Loucy (cell line): Measurements from ENCODE around the gene NDUFB5.

Source experiments
- H2AFZ ChIP-seq: fragments of 200-600 bp; sonication (generic); 2 replicates; pipeline ENCODE4 v1.6.0; 2016; ENCODE audit warnings: antibody characterized with exemption, mild to moderate bottlenecking, low read length, moderate library complexity
- H3F3A ChIP-seq: fragments of 200-600 bp; 2 replicates; pipeline ENCODE4 v1.6.0; 2016; ENCODE audit warnings: antibody characterized with exemption, low read depth, mild to moderate bottlenecking
- H3K27me3 ChIP-seq: fragments of 200-600 bp; sonication (generic); 2 replicates; pipeline ENCODE4 v1.6.1; 2014; ENCODE audit warnings: low read length, mild to moderate bottlenecking; ENCODE audit not compliant: insufficient read depth, poor library complexity, severe bottlenecking
- H3K36me3 ChIP-seq: fragments of 200-600 bp; sonication (generic); 2 replicates; pipeline ENCODE4 v1.6.1; 2016; ENCODE audit warnings: low read length; ENCODE audit not compliant: insufficient read depth
- H3K4me1 ChIP-seq: fragments of 200-600 bp; sonication (generic); 2 replicates; pipeline ENCODE4 v1.5.1; 2014; ENCODE audit warnings: low read length, mild to moderate bottlenecking; ENCODE audit not compliant: insufficient read depth, poor library complexity, severe bottlenecking
- H3K4me2 ChIP-seq: fragments of 200-600 bp; sonication (generic); 2 replicates; pipeline ENCODE4 v1.6.0; 2014; ENCODE audit warnings: antibody characterized with exemption, low read length, low read depth, mild to moderate bottlenecking; ENCODE audit not compliant: poor library complexity, severe bottlenecking
- H3K4me3 ChIP-seq: fragments of 200-600 bp; sonication (generic); 2 replicates; pipeline ENCODE4 v1.5.1; 2014; ENCODE audit warnings: low read length, mild to moderate bottlenecking, mixed read lengths; ENCODE audit not compliant: poor library complexity, severe bottlenecking
- H3K79me2 ChIP-seq: fragments of 200-600 bp; sonication (generic); 2 replicates; pipeline ENCODE4 v1.6.1; 2014; ENCODE audit warnings: low read length; ENCODE audit not compliant: insufficient read depth
- H3K9ac ChIP-seq: fragments of 200-600 bp; sonication (generic); 2 replicates; pipeline ENCODE4 v1.6.0; 2014; ENCODE audit warnings: mild to moderate bottlenecking, low read depth, low read length, moderate library complexity; ENCODE audit not compliant: poor library complexity, severe bottlenecking
- H3K9me2 ChIP-seq: fragments of 200-600 bp; sonication (generic); replicated peaks from 2 replicates; pipeline ENCODE4 v1.6.1; 2016; ENCODE audit warnings: low read depth, low read length, mixed read lengths
- H3K9me3 ChIP-seq: fragments of 200-600 bp; sonication (generic); 2 replicates; pipeline ENCODE4 v1.6.1; 2014; ENCODE audit warnings: mild to moderate bottlenecking, antibody characterized with exemption, low read length, low read depth; ENCODE audit not compliant: insufficient read depth
- H4K20me1 ChIP-seq: fragments of 200-600 bp; sonication (generic); 2 replicates; pipeline ENCODE4 v1.6.0; 2014; ENCODE audit warnings: antibody characterized with exemption, low read length, mild to moderate bottlenecking; ENCODE audit not compliant: insufficient read depth, poor library complexity, severe bottlenecking
- EZH2phosphoT487 ChIP-seq: fragments of 200-600 bp; IDR thresholded peaks from 2 replicates; pipeline ENCODE4 v1.6.1; 2018; ENCODE audit warnings: antibody characterized with exemption, mild to moderate bottlenecking, moderate library complexity, borderline replicate concordance
- TF ChIP-seq, protein P1 (sequence below): fragments of 200-600 bp; sonication (generic); conservative IDR thresholded peaks from 2 replicates; pipeline ENCODE4 v1.5.1; 2014; ENCODE audit warnings: mild to moderate bottlenecking, antibody characterized with exemption, low read length

Gene NDUFB5

DNA sequence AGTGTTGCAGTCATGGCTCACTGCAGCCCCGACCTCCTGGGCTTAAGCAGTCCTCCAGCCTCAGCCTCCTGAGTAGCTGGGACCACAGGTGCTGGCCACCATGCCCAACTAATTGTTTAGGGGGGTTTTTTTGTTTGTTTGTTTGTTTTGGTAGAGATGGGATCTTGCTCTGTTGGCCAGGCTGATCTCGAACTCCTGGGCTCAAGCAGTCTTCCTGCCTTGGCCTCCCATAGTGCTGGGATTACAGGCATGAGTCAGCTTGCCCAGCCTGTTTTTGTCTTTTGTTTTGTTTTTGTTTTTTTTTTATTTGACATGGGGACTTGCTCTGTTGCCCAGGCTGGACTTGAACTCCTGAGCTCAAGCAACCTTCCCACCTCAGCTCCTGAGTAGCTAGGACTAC is 17.4 kb downstream of the NDUFB5 start:
- Histone ChIP-seq H3K4me3 (no peak overlapping the region), H4K20me1 (no peaks in the 10 kb centered on the region), H3K36me3 (peaks cover 28% of the 10 kb centered on the region; the same call in 1 of the 2 replicates), H2AFZ (no peak overlapping the region), H3K79me2 (no peaks in the 10 kb centered on the region), H3K9me2 (no peaks in the 10 kb centered on the region), H3F3A (no peaks in the 10 kb centered on the region), H3K4me1 (no peaks in the 10 kb centered on the region), H3K27me3 (no peaks in the 10 kb centered on the region), H3K9me3 (no peaks in the 10 kb centered on the region), H3K9ac (no peak overlapping the region), H3K4me2 (no peak overlapping the region)
- TF ChIP-seq, protein P1, sequence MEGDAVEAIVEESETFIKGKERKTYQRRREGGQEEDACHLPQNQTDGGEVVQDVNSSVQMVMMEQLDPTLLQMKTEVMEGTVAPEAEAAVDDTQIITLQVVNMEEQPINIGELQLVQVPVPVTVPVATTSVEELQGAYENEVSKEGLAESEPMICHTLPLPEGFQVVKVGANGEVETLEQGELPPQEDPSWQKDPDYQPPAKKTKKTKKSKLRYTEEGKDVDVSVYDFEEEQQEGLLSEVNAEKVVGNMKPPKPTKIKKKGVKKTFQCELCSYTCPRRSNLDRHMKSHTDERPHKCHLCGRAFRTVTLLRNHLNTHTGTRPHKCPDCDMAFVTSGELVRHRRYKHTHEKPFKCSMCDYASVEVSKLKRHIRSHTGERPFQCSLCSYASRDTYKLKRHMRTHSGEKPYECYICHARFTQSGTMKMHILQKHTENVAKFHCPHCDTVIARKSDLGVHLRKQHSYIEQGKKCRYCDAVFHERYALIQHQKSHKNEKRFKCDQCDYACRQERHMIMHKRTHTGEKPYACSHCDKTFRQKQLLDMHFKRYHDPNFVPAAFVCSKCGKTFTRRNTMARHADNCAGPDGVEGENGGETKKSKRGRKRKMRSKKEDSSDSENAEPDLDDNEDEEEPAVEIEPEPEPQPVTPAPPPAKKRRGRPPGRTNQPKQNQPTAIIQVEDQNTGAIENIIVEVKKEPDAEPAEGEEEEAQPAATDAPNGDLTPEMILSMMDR, result no peak
- TF ChIP-seq EZH2phosphoT487, result no peak

DNA sequence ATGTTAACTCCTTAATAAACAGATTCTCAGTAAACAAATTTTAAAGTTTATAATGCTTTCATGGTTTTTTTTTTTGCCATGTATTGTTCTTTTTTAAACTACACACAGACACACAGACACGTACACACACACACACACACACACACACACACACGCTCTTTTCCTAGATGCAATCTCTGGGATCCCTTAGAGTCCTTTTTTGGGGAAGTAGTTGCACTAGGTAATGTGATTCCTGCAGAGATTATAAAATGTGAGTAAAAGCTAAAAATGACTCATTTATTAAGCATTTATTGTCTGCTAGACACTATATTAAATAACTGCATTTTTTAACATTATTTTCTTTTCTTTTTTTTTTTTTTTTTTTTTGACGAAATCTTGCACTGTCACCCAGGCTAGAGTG is 19.9 kb downstream of the NDUFB5 start:
- TF ChIP-seq, protein P1, result no peak
- Histone ChIP-seq H4K20me1 (no peaks in the 10 kb centered on the region), H3K36me3 (peaks cover 28% of the 10 kb centered on the region; the same call in 1 of the 2 replicates), H3K9me2 (no peaks in the 10 kb centered on the region), H3K27me3 (no peaks in the 10 kb centered on the region), H3K9me3 (no peaks in the 10 kb centered on the region), H3K4me1 (no peaks in the 10 kb centered on the region), H3K4me3 (no peak overlapping the region), H3F3A (no peaks in the 10 kb centered on the region), H3K79me2 (no peaks in the 10 kb centered on the region), H2AFZ (no peak overlapping the region), H3K9ac (no peak overlapping the region), H3K4me2 (no peak overlapping the region)

DNA sequence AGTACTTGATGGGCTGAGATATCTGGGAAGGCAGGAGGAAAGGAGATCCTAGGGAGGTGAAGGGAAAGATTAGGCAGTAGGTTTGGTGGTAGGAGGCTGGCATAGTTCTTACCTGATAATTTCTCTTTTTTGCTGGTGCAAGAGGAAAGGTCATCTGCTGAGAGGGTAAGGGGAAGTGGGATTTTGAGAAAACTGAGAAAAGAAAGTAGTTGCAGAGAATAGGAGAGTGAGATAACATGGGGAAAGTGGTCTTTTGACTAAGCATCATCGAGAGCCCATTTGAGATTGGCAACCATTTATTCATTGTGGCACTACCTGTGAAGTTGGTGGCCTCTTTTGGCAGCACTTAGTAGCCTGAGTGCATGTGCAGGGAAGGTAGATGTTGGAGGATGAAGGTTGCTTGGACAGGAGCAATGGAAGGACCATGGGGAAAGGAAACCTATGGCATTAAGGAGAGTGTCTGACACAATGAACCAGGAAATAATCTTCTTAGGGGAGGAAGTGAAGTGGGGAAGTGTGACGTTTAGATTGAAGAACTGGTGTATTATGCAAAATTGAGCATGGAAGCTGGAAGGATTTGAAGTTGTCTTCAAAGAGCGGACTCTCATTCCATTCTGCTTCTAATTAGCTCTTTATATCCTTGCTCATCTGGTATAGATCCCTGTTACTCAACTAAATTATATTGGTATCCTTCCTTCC is 26.3 kb downstream of the NDUFB5 start:
- no peaks in the 10 kb centered on the region for H3K9me2 ChIP-seq
- H3F3A ChIP-seq, result no peaks in the 10 kb centered on the region
- no peaks in the 10 kb centered on the region for H3K27me3 ChIP-seq
- H2AFZ ChIP-seq, result no peak overlapping the region
- no peaks in the 10 kb centered on the region for H3K79me2 ChIP-seq
- no peak overlapping the region for H3K4me2 ChIP-seq
- no peaks in the 10 kb centered on the region for H3K4me1 ChIP-seq
- no peaks in the 10 kb centered on the region for H4K20me1 ChIP-seq
- no peak for TF ChIP-seq EZH2phosphoT487
- TF ChIP-seq, protein P1, result no peak
- H3K36me3 ChIP-seq, result no peaks in the 10 kb centered on the region
- H3K9me3 ChIP-seq, result no peaks in the 10 kb centered on the region
- no peak overlapping the region for H3K4me3 ChIP-seq
- no peak overlapping the region for H3K9ac ChIP-seq
